CD14-positive monocyte (primary cell): ENCODE data around the gene ZC3H4. TPM values are rescaled to one million over a fixed set of nuclear protein-coding genes. Genes with fewer than 3 reads are reported as not detected.
A peak's percentile ranks its signal among the peaks of the same experiment; 100 is the strongest.

Source experiments
- DNase-seq, 3 donors: peaks; one replicate each; pipeline ENCODE4 v3.0.0-alpha.2; 2011 to 2022
- H2AFZ ChIP-seq: 2 replicates; pipeline ENCODE4 v1.6.0; 2012; ENCODE audit warnings: mild to moderate bottlenecking, low read depth, low read length, inconsistent platforms; ENCODE audit not compliant: insufficient read depth, poor library complexity, severe bottlenecking
- H3K27ac ChIP-seq, 2 donors: 1 replicate in 1 of 2; 2 replicates in 1 of 2; pipeline ENCODE4 v1.5.1; 2012 to 2013; ENCODE audit warnings: low read length in 2 of 2, control low read depth in 1 of 2, inconsistent platforms in 1 of 2, low read depth in 1 of 2, mild to moderate bottlenecking in 1 of 2
- H3K27me3 ChIP-seq, 2 donors: one replicate each; pipeline versions ENCODE4 v1.6.0 to v1.6.1; 2011 to 2013; ENCODE audit warnings: low read length in 2 of 2; ENCODE audit not compliant: control insufficient read depth in 2 of 2, insufficient read depth in 2 of 2
- H3K36me3 ChIP-seq, 2 donors: replicated peaks in 1 of 2; 1 replicate in 1 of 2; 2 replicates in 1 of 2; pipeline versions ENCODE4 v1.5.1 to v1.6.1; 2012 to 2013; ENCODE audit warnings: low read length in 2 of 2, control low read depth in 1 of 2, inconsistent platforms in 1 of 2, mild to moderate bottlenecking in 1 of 2; ENCODE audit not compliant: insufficient read depth in 2 of 2, control insufficient read depth in 1 of 2
- H3K4me1 ChIP-seq, 2 donors: 1 replicate in 1 of 2; 2 replicates in 1 of 2; pipeline versions ENCODE4 v1.5.1 to v1.6.1; 2012 to 2013; ENCODE audit warnings: low read length in 2 of 2, control low read depth in 1 of 2, inconsistent platforms in 1 of 2, mild to moderate bottlenecking in 1 of 2, moderate library complexity in 1 of 2; ENCODE audit not compliant: insufficient read depth in 2 of 2, control insufficient read depth in 1 of 2
- H3K4me2 ChIP-seq: replicated peaks from 2 replicates; pipeline ENCODE3; 2012; ENCODE audit warnings: low read length, moderate library complexity, mild to moderate bottlenecking; ENCODE audit not compliant: poor library complexity, severe bottlenecking; ENCODE audit errors: extremely low read depth
- H3K4me3 ChIP-seq, 3 experiments: fragments of 200-600 bp in 1 of 3; sonication (generic) in 1 of 3; replicated peaks in 1 of 3; 1 replicate in 2 of 3; 2 replicates in 1 of 3; pipeline ENCODE4 v1.5.1; 2011 to 2013; ENCODE audit warnings: low read length in 3 of 3, mild to moderate bottlenecking in 3 of 3, control low read depth in 2 of 3, low read depth in 2 of 3, inconsistent platforms in 1 of 3, moderate library complexity in 1 of 3
- H3K79me2 ChIP-seq: 2 replicates; pipeline ENCODE4 v1.6.0; 2012; ENCODE audit warnings: mild to moderate bottlenecking, control low read depth, inconsistent platforms, low read length, moderate library complexity; ENCODE audit not compliant: insufficient read depth
- H3K9ac ChIP-seq: 2 replicates; pipeline ENCODE4 v1.6.0; 2017; ENCODE audit warnings: low read length, mild to moderate bottlenecking; ENCODE audit not compliant: insufficient read depth, poor library complexity, severe bottlenecking
- H3K9me3 ChIP-seq, 2 donors: replicated peaks in 1 of 2; 1 replicate in 1 of 2; 2 replicates in 1 of 2; pipeline versions ENCODE4 v1.5.1 to v1.6.1; 2012 to 2013; ENCODE audit warnings: low read length in 2 of 2, control low read depth in 1 of 2; ENCODE audit not compliant: control insufficient read depth in 1 of 2, insufficient read depth in 1 of 2
- H4K20me1 ChIP-seq: 2 replicates; pipeline ENCODE4 v1.6.0; 2012; ENCODE audit warnings: mild to moderate bottlenecking, low read length, control low read depth, moderate library complexity; ENCODE audit not compliant: insufficient read depth
- H3K27ac Mint-ChIP-seq, 7 donors: one replicate each; pipeline ENCODE4 v1.8.0; 2020; ENCODE audit warnings: mild to moderate bottlenecking in 7 of 7, mixed read lengths in 7 of 7, moderate library complexity in 6 of 7, inconsistent platforms in 2 of 7
- H3K27me3 Mint-ChIP-seq, 3 donors: one replicate each; pipeline ENCODE4 v1.8.0; 2021 to 2022; ENCODE audit warnings: low read depth in 3 of 3, mild to moderate bottlenecking in 3 of 3, mixed read lengths in 3 of 3, moderate library complexity in 3 of 3, inconsistent platforms in 1 of 3
- H3K36me3 Mint-ChIP-seq, 2 donors: one replicate each; pipeline ENCODE4 v1.8.0; 2020; ENCODE audit warnings: mixed read lengths in 2 of 2, inconsistent platforms in 1 of 2, mild to moderate bottlenecking in 1 of 2
- H3K4me1 Mint-ChIP-seq: one replicate; pipeline ENCODE4 v1.8.0; 2020; ENCODE audit warnings: mild to moderate bottlenecking, mixed read lengths
- H3K4me3 Mint-ChIP-seq, 2 donors: one replicate each; pipeline ENCODE4 v1.8.0; 2020; ENCODE audit warnings: mild to moderate bottlenecking in 2 of 2, mixed read lengths in 2 of 2, moderate library complexity in 1 of 2
- H3K9me3 Mint-ChIP-seq, 7 donors: one replicate each; pipeline ENCODE4 v1.8.0; 2020 to 2022; ENCODE audit warnings: mixed read lengths in 7 of 7, mild to moderate bottlenecking in 6 of 7, moderate library complexity in 6 of 7, inconsistent platforms in 2 of 7
- CTCF ChIP-seq: fragments of 200-600 bp; IDR thresholded peaks from one replicate; pipeline ENCODE4 v1.8.0; 2022; ENCODE audit warnings: antibody characterized with exemption, mild to moderate bottlenecking
- WGBS: methylation state at CpG from one replicate; pipeline ENCODE4 v1.1.5; 2013; ENCODE audit warnings: missing lambda C conversion rate; ENCODE audit not compliant: insufficient coverage; 5-methylcytosine and 5-hydroxymethylcytosine counted together
- intact Hi-C, 2 donors: fragments of 100-400 bp; cut with micrococcal nuclease; formaldehyde crosslinking; loops; one replicate each; pipeline versions ENCODE4 v1.15.0 to v1.15.1; 2023
- polyA plus RNA-seq, 3 donors: library from polyadenylated mRNA; depleted of rRNA in 1 of 3; unstranded in 2 of 3; stranded (reverse) in 1 of 3; fragments of 300-500 nt in 2 of 3; fragments of >200 nt in 1 of 3; fragmentation: Illumina TruSeq in 2 of 3; gene quantifications; 1 replicate in 2 of 3; 2 replicates in 1 of 3; pipeline ENCODE4 v1.2.3, GENCODE V29; 2012 to 2021

The ZC3H4 gene
- polyA plus RNA-seq, 3 donors, result 0.24 to 9.9 (median 0.60) TPM

GRCh38 chr19:47156861-47157430 lies 43.4 kb upstream of the ZC3H4 start:
- peaks cover 0 to 2% (median 0%) of the 10 kb centered on the region in 7 donors for H3K9me3 Mint-ChIP-seq
- Histone ChIP-seq H4K20me1 (no peaks in the 10 kb centered on the region), H3K36me3 (peaks cover 34 to 59% of the 10 kb centered on the region in 2 donors), H3K4me2 (peak overlapping the region; percentile 71), H3K79me2 (peaks cover 11% of the 10 kb centered on the region), H3K4me3 (peak overlapping the region in 1 of 3 experiments; percentile 59), H3K4me1 (peaks cover 30 to 31% of the 10 kb centered on the region in 2 donors), H3K9ac (no peak overlapping the region), H3K27ac (peak overlapping the region in 1 of 2 donors; percentile 67), H3K9me3 (no peaks in the 10 kb centered on the region), H3K27me3 (no peaks in the 10 kb centered on the region), H2AFZ (peak overlapping the region; percentile 41)
- H3K36me3 Mint-ChIP-seq, result peaks cover 41 to 72% of the 10 kb centered on the region in 2 donors
- intact Hi-C loops, result loop anchor here in 1 of 2 donors (10.0 kb wide), 1 partner anchor 268 kb away; no protein-coding TSS in a partner anchor
- peaks cover 35% of the 10 kb centered on the region for H3K4me1 Mint-ChIP-seq
- peak in 2 of 3 donors; percentile 13 to 21 for DNase-seq
- H3K27ac Mint-ChIP-seq, result peak overlapping the region; percentile 9 to 81 (median 75)
- H3K27me3 Mint-ChIP-seq, result peaks cover 0 to 3% (median 0%) of the 10 kb centered on the region in 3 donors
- TF ChIP-seq CTCF, result no peak
- peak overlapping the region; percentile 22 to 69 for H3K4me3 Mint-ChIP-seq
- 0% methylated on average over 2 of the region's 7 CpGs for WGBS

- H3K9me3 ChIP-seq, result no peaks in the 10 kb centered on the region
- no peak overlapping the region for H3K4me2 ChIP-seq
- H3K9ac ChIP-seq, result no peak overlapping the region
- TF ChIP-seq CTCF, result no peak
- no peaks in the 10 kb centered on the region for H3K27me3 ChIP-seq
- H3K4me1 ChIP-seq, result peaks cover 30 to 31% of the 10 kb centered on the region in 2 donors
- no peak for DNase-seq
- Mint-ChIP-seq H3K9me3 (peaks cover 0 to 2% (median 0%) of the 10 kb centered on the region in 7 donors), H3K27me3 (peaks cover 0 to 5% (median 0%) of the 10 kb centered on the region in 3 donors), H3K4me3 (no peak overlapping the region), H3K27ac (peak overlapping the region in 1 of 7 donors; percentile 45), H3K36me3 (peaks cover 52 to 75% of the 10 kb centered on the region in 2 donors), H3K4me1 (peaks cover 35% of the 10 kb centered on the region)
- intact Hi-C loops, result loop anchor here in 1 of 2 donors (10.0 kb wide), 1 partner anchor 270 kb away; no protein-coding TSS in a partner anchor
- peaks cover 41 to 67% of the 10 kb centered on the region in 2 donors for H3K36me3 ChIP-seq
- no peaks in the 10 kb centered on the region for H4K20me1 ChIP-seq
- H3K79me2 ChIP-seq, result peaks cover 12% of the 10 kb centered on the region
- WGBS, result 86% methylated on average over 5 of the region's 7 CpGs
- no peak overlapping the region for H3K4me3 ChIP-seq
- H2AFZ ChIP-seq, result no peak overlapping the region
- no peak overlapping the region for H3K27ac ChIP-seq
Measured at GRCh38 chr19:47155148-47155547, 41.6 kb upstream of the ZC3H4 start.
